GM21786 (cell line): ENCODE results near the gene RRBP1.
"Not testable (repeated sequence)": the region's sequence is repeated elsewhere in the genome, so short reads cannot be mapped to it uniquely, and the experiment has no call there.

Experiments used
- ATAC-seq: cut with Tn5 transposase; IDR thresholded peaks from one replicate; pipeline ENCODE4 v1.9.1; 2021; ENCODE audit not compliant: unreplicated experiment

The RRBP1 gene

GRCh38 chr20:17662333-17663039, 19.6 kb downstream of the RRBP1 start:
- ATAC-seq: no peak

DNA sequence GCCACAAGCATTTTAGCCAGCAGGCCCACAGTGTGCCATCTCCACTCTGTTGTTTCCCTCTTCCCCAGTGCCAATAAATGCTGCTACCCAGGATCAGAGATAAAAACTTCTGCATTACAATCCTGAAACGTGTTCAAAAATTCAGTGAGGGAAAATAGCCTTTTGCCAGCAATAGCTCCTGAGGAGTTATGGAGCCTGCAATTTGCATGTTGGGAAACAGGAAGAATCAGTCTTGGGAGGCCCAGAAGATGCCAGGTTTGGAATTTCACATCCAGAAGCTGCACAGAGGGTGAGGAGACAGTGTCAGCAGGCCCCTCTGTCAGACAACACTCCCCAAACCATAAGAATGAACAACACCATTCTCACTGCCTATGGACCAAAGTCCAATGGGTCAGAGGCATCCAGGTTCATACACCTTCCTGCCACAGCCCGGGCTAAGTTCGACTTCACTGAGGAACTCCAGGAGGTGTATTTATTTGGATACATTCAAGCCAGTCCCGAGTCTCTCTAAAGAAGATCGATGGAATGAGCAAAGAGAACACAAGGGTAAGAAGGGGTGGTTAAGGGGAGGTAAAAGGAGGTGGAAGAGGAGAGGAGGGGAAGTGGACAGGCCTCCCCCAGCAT, 20.8 kb downstream of the RRBP1 start:
- no peak for ATAC-seq

GRCh38 chr20:17660667-17661066, 21.4 kb downstream of the RRBP1 start:
- ATAC-seq: no peak

DNA sequence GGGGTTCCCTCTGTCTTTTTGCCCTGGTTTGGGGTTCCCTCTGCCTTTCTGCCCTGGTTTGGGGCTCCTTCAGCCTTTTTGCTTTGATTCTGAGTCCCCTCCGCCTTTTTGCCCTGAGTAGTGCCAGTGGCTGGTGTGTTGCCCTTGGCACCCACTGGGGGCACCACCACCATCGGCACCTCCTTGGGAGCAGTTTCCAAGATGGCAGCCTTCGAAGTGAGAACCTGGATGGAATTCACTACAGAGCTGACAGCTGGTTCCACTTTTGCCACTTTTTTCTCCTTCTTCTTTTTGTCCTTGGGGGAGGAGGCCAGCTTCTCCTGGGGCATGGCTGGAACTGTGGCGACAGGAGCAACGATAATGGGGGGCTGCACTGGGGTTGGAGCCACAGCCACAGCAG, 22.2 kb downstream of the RRBP1 start:
- ATAC-seq: no peak

DNA sequence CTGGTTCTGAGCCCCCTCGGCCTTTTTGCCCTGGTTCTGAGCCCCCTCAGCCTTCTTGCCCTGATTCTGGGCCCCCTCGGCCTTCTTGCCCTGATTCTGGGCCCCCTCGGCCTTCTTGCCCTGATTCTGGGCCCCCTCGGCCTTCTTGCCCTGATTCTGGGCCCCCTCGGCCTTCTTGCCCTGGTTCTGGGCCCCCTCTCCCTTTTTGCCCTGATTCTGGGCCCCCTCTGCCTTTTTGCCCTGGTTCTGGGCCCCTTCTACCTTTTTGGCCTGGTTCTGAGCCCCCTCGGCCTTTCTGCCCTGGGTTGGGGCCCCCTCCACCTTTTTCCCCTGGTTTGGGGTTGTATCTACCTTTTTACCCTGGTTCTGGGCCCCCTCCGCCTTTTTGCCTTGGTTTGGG, 22.7 kb downstream of the RRBP1 start:
- ATAC-seq: not testable (repeated sequence)

DNA sequence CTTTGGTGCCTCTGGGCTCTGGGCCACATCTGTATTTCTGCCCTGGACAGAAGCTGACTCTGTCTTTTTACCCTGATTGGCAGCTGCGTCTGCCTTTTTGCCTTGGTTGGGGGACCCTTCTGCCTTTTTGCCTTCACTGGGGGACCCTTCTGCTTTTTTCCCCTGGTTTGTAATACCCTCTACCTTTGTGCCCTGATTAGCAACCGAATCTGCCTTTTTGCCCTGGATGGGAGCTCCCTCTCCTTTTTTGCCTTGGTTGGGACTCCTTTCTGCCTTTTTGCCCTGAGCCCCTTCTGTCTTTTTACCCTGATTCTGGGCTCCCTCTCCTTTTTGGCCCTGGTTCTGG, 23.4 kb downstream of the RRBP1 start:
- no peak for ATAC-seq

GRCh38 chr20:17657898-17658647, 24.0 kb downstream of the RRBP1 start:
- ATAC-seq: no peak

DNA sequence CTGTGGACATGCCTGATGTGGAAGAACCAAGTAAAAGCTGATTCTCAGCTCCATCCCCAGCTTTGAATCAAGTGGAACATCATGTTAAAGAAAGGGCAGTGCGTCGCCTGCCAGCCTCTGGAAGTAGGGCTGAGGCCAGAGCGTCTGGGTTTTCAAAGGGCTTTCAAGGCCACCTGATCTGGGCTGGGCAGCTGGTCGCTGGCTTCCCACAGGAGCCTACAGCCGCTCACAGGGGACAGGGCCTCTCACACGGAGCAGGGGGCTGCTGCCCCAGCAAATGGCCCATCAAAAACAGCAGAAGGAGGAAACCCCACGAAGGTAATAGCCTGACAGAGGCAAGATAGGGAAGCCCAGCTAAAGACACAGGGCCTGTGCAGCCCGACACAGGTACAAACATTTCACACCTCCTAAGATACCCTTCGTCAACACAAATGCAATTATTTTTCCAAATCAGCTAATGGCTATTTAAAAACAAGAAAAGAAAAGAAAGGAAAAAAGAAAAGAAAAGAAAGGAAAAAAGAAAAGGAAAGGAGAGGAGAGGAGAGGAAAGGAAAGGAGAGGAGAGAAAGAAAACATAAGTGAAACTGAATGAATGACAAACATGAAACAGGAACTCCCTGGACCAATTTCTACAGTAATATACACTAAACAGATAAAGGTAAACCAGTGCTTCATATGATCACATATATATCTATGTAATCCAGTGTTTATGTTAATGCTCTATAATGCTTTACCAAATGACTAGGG, 24.8 kb downstream of the RRBP1 start:
- no peak for ATAC-seq

DNA sequence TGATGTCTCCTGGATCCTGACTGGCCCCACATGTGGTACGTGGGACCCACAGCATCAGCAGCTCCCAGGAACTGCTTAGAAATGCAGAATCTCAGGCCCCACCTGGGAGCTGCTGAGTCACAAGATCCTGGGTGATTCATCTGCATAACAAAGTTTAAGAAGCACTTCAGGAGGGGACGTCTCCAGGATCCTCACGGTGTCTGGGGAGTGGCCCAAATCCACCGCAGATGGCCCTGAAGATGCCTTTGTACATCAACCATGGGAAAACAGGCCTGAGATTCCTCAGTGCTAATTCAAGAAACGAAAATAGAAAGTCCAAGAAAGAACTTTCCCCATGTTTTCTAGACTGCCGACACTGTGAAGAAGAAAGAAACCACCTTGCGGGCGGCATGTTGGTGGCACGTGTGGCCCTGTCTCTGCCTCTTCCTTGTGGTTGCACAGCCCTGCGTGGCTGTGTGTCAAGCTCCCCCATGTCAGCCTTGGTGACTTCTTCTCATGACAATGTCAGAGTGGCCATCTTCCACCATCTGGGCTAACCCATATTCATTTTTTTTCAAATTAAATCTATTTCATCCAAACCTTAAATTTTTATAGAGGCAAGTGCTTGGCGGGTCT, 26.1 kb downstream of the RRBP1 start:
- no peak for ATAC-seq

- ATAC-seq: no peak
Observed at GRCh38 chr20:17655286-17655651, 26.8 kb downstream of the RRBP1 start.

DNA sequence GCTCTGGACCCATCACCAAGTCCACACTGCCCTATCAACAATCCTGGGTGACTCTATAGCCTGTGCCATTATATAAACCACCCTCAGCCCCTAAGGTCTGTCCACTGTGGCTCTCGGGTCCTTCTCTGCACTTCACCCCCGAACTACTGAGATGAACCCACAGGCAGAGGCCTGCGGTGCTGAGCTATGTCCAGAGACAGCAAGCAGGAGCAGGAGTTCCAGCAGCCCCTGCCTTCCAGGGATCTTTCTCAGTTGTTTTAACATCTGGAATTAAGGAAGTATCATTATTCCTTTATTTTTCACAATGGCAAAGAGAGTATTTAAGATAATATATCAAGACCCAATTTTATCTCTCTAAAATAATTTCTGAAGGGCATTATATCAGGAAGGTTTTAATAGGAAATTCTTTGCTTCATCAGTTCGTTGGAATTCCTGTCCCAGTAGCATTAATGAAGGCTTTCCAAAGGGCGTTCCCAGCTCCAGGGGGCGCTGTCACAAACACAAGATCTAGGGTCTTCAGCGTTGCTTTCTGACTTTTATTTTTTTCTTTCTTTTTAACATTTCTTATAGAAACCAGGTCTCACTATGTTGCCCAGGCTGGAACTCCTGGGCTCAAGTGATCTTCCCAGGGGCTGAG, 27.3 kb downstream of the RRBP1 start:
- no peak for ATAC-seq

DNA sequence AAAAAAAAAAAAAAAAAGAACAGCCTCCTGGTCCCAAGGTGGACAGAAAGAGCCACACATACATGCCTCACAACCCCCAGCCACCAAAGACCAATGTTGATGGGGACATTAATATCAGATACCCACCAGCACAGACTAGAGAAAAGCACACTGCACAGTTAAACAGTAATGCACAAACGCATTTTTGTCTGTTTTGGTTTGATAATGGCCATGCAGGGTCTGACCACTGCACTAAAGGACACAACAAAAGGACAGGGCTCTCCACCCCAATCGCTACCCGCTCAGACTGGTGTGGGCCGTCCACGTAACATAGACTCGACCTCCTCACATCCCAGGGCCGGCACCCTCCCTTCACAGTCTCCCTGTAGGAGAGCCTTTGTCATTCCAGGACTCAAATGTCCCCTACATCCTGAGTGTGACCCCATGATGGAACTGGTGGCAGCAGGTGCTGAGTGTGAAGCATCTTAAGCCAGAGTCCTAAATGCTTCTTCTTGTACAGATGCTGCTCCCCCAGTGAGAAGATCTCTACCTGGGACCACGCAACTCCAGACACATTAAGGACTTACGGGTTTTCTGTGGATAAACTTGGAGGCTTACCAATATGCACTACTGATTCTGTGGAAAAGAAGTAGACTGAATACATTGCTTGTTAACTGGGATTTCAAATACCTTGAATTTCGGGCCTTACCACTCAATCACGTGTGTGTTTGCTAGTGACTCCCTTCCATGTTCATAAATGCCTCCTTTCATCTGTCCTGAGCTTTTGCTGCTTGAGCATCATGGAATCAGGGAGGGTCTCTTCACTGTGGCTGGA, 28.0 kb downstream of the RRBP1 start:
- ATAC-seq: no peak

DNA sequence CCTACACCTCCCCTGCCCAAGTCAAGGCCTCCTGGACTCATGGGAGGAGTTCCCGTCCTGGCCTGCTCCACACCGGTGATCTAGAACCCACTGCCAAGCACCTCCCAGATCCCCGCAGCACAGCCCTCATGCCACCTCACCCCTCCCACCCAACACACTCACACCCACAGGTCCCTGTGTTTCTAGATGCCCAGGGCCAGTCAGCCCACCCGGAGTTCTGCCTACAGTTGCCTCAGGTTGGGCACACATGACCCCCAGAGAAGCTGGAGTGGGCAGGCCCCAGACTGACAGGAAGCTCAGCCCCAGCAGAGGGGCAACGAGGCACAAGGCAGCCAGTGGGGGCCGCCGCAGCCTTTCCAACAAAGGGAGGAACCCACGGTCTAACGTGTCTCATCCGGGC, 29.6 kb downstream of the RRBP1 start:
- ATAC-seq: no peak

DNA sequence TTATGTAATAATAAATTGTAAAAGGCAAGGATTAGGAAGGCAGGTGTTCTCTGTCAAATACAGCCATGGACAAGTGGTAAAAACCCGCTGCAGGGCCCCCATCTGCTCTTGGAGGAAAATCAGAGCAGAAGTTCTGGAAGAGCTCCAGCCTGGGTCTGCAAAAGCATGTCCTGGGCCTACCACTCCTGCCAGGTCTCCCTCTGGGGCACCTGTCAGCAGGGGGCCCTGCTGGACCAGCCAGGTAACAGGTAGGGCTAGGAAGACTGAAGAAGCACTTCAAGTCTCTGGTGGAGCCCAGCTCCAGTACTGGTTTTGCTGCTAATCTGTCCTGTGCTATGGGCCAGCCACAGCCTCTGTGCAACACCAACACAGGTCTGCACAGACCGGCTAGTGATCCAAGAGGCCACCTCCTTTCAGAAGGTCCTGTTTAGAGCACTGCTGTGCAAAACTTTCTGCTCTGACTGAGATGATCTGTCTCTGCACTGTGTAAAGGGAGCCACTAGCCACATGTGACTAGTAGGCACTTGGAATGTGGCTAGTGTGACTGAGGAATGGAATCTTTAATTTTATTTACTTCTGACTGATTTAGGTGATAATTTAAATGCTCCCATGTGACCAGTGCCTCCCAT, 30.2 kb downstream of the RRBP1 start:
- ATAC-seq: no peak

DNA sequence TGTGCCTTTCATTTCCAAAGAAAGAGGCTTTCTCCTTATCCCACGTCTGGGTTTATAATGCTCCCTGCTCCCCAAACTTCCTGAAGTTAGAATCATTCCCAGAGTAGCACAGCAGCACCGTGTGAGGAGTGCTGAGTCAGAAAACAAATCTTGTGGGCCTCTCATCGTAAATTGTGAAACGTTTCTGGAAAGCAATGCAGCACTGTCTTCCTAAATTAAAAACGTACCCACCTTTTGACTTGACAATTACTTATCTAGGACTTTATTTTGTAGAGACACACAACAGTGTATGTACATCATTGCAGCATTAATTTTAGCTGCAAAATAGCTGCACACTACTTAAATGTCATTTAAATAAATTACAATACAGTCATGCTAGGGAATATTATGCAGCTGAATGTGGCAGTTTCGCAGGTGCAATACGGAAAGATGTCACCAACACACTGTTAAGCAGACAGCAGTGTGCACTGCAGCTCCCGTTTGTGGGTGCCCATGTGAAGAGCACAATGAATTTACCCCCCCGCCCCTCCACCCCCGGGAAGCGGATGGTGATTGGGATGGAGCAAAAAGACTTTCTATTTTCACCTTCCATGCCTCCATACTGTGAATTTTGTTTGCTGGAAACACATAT, 30.8 kb downstream of the RRBP1 start:
- no peak for ATAC-seq

DNA sequence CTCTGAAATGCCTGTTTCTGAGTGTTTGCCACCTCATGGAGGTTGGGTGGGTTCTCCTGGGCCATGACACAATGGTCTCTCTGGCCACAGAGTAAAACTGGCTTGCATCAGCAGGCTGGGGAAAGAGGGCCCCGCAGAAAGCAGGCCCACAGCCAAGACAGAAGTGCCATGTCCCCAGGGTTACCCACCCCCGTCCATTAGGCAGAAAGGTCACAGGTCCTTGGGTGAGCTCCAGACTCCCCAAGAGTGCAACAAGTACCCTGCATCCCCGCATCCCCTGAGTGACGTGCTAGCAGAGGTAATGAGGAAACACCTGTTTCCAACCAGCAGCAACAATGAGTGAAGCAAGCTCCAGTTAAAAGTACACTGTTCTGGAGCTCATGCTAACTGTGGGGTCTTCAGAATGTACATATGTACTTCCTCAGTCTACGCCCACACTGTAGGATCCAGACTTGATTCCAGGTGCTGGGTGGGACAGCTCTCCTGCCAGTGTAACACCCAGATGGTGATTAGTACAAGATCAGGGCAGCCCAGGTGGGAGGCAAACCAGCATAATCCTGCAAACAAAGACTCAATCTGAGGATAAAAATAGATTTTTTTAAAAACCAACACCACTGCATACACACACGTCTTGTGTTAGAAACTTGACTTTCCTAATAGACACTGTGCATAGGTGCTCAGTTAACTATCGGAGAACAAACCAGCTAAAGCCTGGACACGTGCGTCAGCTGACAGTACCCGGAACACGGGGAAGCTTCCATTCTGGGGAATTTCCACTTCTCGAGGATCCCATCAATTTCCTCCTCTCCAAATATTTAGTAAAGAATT, 31.5 kb downstream of the RRBP1 start:
- no peak for ATAC-seq

GRCh38 chr20:17648791-17649730, 33.0 kb downstream of the RRBP1 start:
- no peak for ATAC-seq
